Suprapubic skin (tissue), 4 donors: ENCODE measurements around the gene HCFC1. TPM values are rescaled to one million over a fixed set of nuclear protein-coding genes. Genes with fewer than 3 reads are reported as not detected.

Experiments used
- DNase-seq, 2 donors: peaks; one replicate each; pipeline ENCODE4 v3.0.0-alpha.2; 2019; ENCODE audit warnings: low spot score in 2 of 2
- H3K27ac ChIP-seq: fragments of 200-600 bp; sonication (generic); one replicate; pipeline ENCODE4 v1.5.1; 2019
- H3K27me3 ChIP-seq: fragments of 200-600 bp; sonication (generic); one replicate; pipeline ENCODE4 v1.5.1; 2019
- H3K36me3 ChIP-seq: fragments of 200-600 bp; sonication (generic); one replicate; pipeline ENCODE4 v1.5.1; 2019
- H3K4me1 ChIP-seq: fragments of 200-600 bp; sonication (generic); one replicate; pipeline ENCODE4 v1.5.1; 2019
- H3K4me3 ChIP-seq: fragments of 200-600 bp; sonication (generic); one replicate; pipeline ENCODE4 v1.5.1; 2019; ENCODE audit warnings: mild to moderate bottlenecking
- H3K9me3 ChIP-seq: fragments of 200-600 bp; sonication (generic); one replicate; pipeline ENCODE4 v1.5.1; 2019
- CTCF ChIP-seq, 2 donors: fragments of 200-600 bp in 1 of 2; fragments of 450-650 bp in 1 of 2; sonication (generic) in 1 of 2; IDR thresholded peaks; one replicate each; pipeline ENCODE4 v1.5.1; 2016 to 2019; ENCODE audit warnings: antibody characterized with exemption in 2 of 2, mild to moderate bottlenecking in 1 of 2, moderate library complexity in 1 of 2
- EP300 ChIP-seq: sonication (generic); formaldehyde crosslinking; IDR thresholded peaks from one replicate; pipeline ENCODE4 v1.6.1; 2017; ENCODE audit warnings: antibody characterized with exemption
- POLR2A ChIP-seq, 2 donors: fragments of 450-650 bp; IDR thresholded peaks; one replicate each; pipeline ENCODE4 v1.6.1; 2017; ENCODE audit warnings: antibody characterized with exemption in 2 of 2, mild to moderate bottlenecking in 2 of 2, moderate library complexity in 2 of 2
- POLR2AphosphoS5 ChIP-seq, 3 donors: sonication (generic); formaldehyde crosslinking; IDR thresholded peaks; one replicate each; pipeline ENCODE4 v1.6.1; 2017; ENCODE audit warnings: antibody characterized with exemption in 3 of 3
- WGBS: methylation state at CpG from one replicate; pipeline ENCODE4 v1.1.5; 2018; 5-methylcytosine and 5-hydroxymethylcytosine counted together
- total RNA-seq, 4 donors: library from RNA; depleted of rRNA; stranded (reverse); fragments of >200 nt; gene quantifications; one replicate each; pipeline ENCODE4 v1.1.0, GENCODE V29; 2016

HCFC1 gene
- 10 to 100 TPM; 51.9 to 72.2 (median 55.3) TPM for total RNA-seq

DNA sequence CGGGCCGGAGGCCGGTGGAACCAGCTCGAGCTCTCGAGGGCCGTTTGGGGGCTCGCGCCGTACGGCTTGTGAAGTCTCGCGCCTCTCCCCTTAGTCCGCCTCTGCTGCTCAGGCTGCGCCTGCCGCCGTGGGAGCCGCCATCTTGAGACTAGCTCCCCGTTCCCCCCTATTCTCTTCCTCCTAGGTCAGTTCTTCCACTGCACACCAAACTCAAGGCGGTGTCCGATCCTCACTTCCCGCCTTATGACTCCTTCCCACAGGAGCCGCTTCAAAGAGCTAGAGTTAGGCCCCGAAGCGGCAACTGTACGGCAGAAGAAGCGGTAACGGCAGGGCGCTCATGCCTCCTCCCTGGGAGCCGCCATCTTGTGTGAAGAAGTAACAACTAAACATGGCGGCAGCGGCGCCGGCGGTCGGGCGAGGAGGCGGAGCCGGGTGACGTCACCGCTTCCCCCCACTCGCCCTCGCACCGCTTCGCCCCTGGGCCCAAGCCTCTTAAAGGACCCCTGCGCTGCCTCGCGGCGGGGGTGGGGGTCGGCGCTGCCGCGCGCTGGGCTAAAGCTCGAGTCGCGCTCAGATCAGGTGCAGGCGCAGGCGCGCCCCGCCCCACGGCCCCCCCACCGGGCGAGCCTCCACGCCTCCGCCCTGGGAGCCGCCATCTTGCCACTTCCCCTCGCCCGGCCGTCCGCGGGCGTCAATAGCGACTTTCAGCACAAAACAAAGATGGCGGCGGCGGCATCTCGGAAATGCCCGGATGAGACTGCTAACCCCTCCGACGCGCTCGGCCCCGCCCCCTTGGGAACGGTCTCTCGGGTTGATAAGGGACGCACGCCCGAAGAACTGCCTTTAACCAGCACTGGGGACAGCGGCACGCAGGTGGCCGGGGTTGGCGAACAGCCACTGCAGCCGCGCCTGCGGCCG is at the start of gene HCFC1:
Gene HCFC1, minus strand, starts transcription at position 369 of the 918 bp plus-strand sequence. CDS start 978 bp downstream, outside the sequence.
- Histone ChIP-seq H3K27ac (peak within 1 kb of the TSS; percentile 98), H3K4me3 (peak within 1 kb of the TSS; percentile 60), H3K9me3 (no peaks in the 10 kb centered on the region), H3K27me3 (no peaks in the 10 kb centered on the region), H3K4me1 (peaks cover 47% of the 10 kb centered on the region), H3K36me3 (no peaks in the 10 kb centered on the region)
- 14% methylated on average over 55 of the region's 96 CpGs for WGBS
- TF ChIP-seq CTCF (IDR thresholded peaks at IDR 0.05) = no peak
- TF ChIP-seq EP300 = no peak
- peak in 2 of 3 donors; percentile 5 to 47 for TF ChIP-seq POLR2AphosphoS5 (IDR thresholded peaks at IDR 0.05)
- TF ChIP-seq POLR2A (IDR thresholded peaks at IDR 0.05) = no peak
- DNase-seq = peak; percentile 96 to 97

GRCh38 chrX:154021131-154021611 is 49.6 kb upstream of the HCFC1 start:
- H3K27ac ChIP-seq = peak overlapping the region; percentile 93
- TF ChIP-seq POLR2AphosphoS5 (IDR thresholded peaks at IDR 0.05) (no peak), POLR2A (IDR thresholded peaks at IDR 0.05) (no peak), EP300 (no peak), CTCF (IDR thresholded peaks at IDR 0.05) (no peak)
- WGBS = 57% methylated on average over 11 of the region's 11 CpGs
- DNase-seq = no peak
- peaks cover 11% of the 10 kb centered on the region for H3K36me3 ChIP-seq
- H3K4me3 ChIP-seq = no peak overlapping the region
- H3K27me3 ChIP-seq = no peaks in the 10 kb centered on the region
- H3K4me1 ChIP-seq = peaks cover 41% of the 10 kb centered on the region
- no peaks in the 10 kb centered on the region for H3K9me3 ChIP-seq

GRCh38 chrX:154020536-154021115 is 49.0 kb upstream of the HCFC1 start:
- no peak for DNase-seq
- Histone ChIP-seq H3K27me3 (no peaks in the 10 kb centered on the region), H3K4me3 (peak overlapping the region; percentile 66), H3K9me3 (no peaks in the 10 kb centered on the region), H3K27ac (peak overlapping the region; percentile 93), H3K36me3 (peaks cover 16% of the 10 kb centered on the region), H3K4me1 (peaks cover 37% of the 10 kb centered on the region)
- TF ChIP-seq EP300 = no peak
- TF ChIP-seq POLR2A (IDR thresholded peaks at IDR 0.05) = peak in 1 of 2 donors; percentile 20
- no peak for TF ChIP-seq CTCF (IDR thresholded peaks at IDR 0.05)
- TF ChIP-seq POLR2AphosphoS5 (IDR thresholded peaks at IDR 0.05) = no peak
- WGBS = 64% methylated on average over 7 of the region's 9 CpGs

- peak within 1 kb of the TSS; percentile 66 for H3K4me3 ChIP-seq
- peaks cover 31% of the 10 kb centered on the region for H3K4me1 ChIP-seq
- WGBS = 39% methylated on average over 21 of the region's 99 CpGs
- H3K27ac ChIP-seq = peak within 1 kb of the TSS; percentile 93
- H3K27me3 ChIP-seq = no peaks in the 10 kb centered on the region
- TF ChIP-seq CTCF (IDR thresholded peaks at IDR 0.05) (no peak), POLR2A (IDR thresholded peaks at IDR 0.05) (peak in 1 of 2 donors; percentile 50)
- H3K36me3 ChIP-seq = peaks cover 20% of the 10 kb centered on the region
- no peaks in the 10 kb centered on the region for H3K9me3 ChIP-seq
- DNase-seq = no peak
These were observed 48.3 kb upstream of the HCFC1 start, which contains the start of gene IRAK1 for GRCh38 chrX:154019633-154020528. TSS of gene IRAK1 (minus strand) at chrX:154019902. CDS start at chrX:154019812, 90 bp downstream.
